ENCODE measurements around the gene LRRC18. TPM values are rescaled to one million over a fixed set of nuclear protein-coding genes. Genes with fewer than 3 reads are reported as not detected.

The LRRC18 gene
- total RNA-seq, 2 donors from 2014 or later: not detected

DNA sequence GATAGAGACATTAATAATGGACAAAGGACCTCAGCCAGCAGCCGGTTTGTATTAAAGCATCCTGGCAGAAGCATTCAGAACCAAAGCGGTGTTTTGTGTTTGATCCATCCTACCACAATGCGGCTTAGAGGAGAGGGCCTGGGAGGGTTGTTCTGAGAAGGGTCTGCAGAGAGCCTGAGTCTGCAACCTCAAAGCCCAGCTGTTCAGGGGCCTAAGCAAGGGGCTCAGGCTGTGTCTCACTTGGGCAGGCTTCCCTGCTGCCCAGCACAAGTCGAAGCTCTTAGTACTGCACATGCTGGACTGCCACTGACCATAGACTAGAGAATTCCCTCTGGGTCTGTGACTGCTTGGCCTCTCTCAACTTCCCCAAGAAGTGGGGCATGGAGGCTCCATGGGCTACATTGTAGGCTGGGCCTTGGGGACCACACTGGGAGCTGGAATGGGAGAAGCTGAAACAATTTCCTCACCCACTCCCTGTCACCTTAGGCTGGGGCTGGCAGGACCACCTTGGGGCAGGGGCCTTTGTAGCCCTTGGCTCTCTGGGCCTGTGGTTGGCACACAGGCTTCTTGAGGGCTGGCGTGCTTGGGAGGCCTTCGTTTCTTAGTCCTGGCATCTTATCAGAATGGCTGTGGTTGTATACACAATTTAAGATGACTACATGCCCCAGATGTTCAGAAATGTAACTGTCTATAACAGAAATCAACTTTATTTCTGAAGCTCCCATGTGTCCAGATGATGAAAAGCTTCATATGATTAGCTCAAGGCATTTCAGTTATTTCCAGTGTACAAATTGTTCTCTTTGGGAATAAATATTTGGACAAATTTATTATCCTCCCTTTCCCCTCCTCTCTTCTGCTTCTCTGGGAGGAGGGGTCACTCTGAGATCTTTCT, 44.5 kb downstream of the LRRC18 start:
- DNase-seq (ENCODE audit: low spot score): no peak
- intact Hi-C loops (cut with DNase I): loop anchor here in 1 of 2 donors (10.0 kb wide), 1 partner anchor 360 kb away; no protein-coding TSS in a partner anchor

- intact Hi-C loops (cut with DNase I): loop anchor here in 1 of 2 donors (10.0 kb wide), 1 partner anchor 364 kb away; no protein-coding TSS in a partner anchor
- DNase-seq (ENCODE audit: low spot score): no peak
These were observed 48.5 kb downstream of the LRRC18 start for GRCh38 chr10:48890888-48891850.

DNA sequence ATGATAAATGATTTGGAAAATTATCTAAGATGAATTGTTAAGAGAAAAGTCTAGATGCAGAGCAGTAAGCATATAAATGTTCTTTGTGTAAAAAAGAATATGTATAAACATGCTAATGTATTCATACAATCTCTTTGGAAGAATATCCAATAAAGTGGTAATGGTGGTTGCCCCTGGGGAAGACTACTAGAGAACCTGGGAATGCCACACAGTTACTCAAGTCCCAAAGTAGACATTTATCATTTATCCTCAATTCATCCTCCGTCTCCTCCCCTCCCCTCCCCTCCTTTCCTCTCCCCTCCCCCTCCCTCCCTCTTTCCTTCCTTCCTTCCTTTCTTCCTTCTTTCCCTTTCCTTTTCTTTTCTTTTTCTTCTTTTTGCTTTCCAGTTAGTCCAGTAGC, 51.7 kb downstream of the LRRC18 start:
- intact Hi-C loops (cut with DNase I): no loop called here

GRCh38 chr10:48885376-48885775, 54.3 kb downstream of the LRRC18 start:
- intact Hi-C loops (cut with DNase I): no loop called here
- no peak for DNase-seq (ENCODE audit: low spot score)

More for the DNA sequence above, 51.7 kb downstream of the LRRC18 start:
- no peak for DNase-seq (ENCODE audit: low spot score)

GRCh38 chr10:48884179-48885045, 55.2 kb downstream of the LRRC18 start:
- DNase-seq (ENCODE audit: low spot score): no peak
- intact Hi-C loops (cut with DNase I): no loop called here

DNA sequence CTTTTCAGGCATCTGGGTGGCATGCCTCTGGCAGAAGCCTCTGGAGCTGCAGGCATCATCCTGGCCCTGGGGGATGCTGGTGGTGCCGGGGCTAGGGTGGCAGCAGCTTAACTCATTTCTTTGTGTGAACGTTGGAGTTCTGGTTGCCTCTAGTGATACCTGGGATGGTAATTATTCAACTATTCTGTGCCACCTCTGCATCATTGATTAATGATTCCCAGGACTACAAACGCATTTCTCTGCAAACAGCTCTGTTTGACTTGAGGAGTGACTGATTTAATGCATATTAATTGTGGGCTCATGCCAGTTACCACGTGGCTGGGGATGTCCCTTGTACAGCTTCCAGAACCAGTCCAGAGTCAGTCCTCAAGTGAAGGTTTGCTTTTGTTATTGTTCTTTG, 55.9 kb downstream of the LRRC18 start:
- DNase-seq (ENCODE audit: low spot score): no peak
- intact Hi-C loops (cut with DNase I): no loop called here

GRCh38 chr10:48882881-48883280, 56.8 kb downstream of the LRRC18 start:
- intact Hi-C loops (cut with DNase I): no loop called here
- DNase-seq (ENCODE audit: low spot score): no peak

- intact Hi-C loops (cut with DNase I): no loop called here
- DNase-seq (ENCODE audit: low spot score): no peak
These were observed 57.7 kb downstream of the LRRC18 start for GRCh38 chr10:48881937-48882336.

DNA sequence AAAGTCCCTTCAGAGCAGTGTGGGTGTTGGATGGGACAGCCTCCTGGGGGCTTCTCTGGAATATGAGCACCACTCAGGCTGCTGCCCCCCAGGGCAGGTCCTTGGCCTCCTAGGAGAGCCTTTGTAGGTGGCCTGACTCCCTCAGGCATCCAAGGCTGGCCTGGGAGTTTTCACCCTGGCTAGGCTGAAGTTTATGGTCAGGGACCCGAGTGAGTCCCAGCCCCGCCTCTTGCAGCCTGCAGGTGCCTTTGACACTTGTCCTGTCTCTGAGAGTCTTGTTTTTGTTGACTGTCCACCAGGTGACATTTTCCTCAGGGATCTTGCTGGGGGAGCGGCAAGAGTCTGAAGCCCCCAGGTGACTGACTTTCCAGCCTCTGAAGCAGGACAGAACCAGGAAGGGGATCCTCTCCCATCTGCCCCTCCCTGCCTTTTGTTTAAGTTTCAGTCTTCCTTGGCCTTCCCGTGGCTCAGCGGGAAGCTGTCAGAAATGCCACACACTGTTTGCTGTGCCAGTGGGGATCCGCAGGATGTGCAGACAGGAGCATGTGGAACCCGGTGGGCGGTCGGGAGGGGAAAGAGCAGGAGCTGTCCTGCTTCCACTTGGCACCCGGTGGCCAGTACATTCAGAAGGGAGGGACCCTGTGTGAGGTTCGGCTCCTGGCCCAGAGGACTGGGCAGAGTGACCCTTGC, 59.5 kb downstream of the LRRC18 start:
- DNase-seq (ENCODE audit: low spot score): no peak
- intact Hi-C loops (cut with DNase I): no loop called here

DNA sequence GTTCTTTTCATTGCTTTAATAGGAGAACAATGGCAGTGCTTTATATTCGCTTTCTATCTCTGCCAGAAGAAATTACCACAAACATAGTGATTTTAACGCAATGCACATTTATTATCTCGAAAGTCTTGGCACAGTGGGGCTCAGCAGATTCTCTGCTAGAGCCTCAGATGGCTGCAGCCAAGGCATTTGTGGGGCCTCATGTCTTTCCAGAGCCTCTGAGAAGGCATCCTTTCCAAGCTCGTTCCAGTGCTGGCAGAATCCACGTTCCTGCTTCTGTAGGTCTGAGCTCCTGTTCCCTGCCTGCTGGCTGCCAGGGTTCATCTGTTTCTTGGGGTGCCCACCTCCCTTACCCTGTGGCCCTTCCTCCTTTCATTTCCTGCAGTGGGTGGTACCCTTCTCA, 60.2 kb downstream of the LRRC18 start:
- intact Hi-C loops (cut with DNase I): no loop called here
- no peak for DNase-seq (ENCODE audit: low spot score)

- no peak for DNase-seq (ENCODE audit: low spot score)
- intact Hi-C loops (cut with DNase I): no loop called here
These were observed 61.5 kb downstream of the LRRC18 start for GRCh38 chr10:48878091-48878490.

DNA sequence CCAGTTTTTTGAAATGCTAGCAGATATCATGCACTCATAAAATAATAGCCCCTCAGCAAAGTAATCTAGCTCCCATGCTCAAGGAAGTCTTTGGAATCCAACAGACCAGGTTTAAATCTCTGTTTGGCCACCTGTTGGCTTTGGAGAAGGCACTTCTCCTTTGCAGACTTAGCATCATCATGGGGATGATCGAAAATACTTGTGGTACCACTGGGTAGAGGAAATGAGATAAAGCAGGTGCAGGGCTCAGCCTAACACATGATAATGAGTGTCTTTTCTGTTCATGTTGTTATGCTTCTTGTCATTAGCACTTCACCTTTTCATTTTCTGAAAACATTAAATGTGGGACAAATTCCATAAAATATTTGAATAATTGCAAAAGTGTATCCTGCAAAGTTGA, 67.4 kb downstream of the LRRC18 start:
- intact Hi-C loops (cut with DNase I): no loop called here
- DNase-seq (ENCODE audit: low spot score): no peak

Small RNA genes within 50 kb of the gene (microRNA-seq; reads per million reads assigned to microRNA genes)
- gene MIR4294 (ENCODE audit: borderline microRNAs expressed in 2 of 2): 0 reads per million in 2 donors

Other genes with a start within 250 kb of the LRRC18 start
- 10 to 100 TPM; 14.9 to 20.2 TPM for gene VSTM4, start 175.7 kb upstream of the LRRC18 start, total RNA-seq
- not detected for gene FAM170B, start 194.2 kb upstream of the LRRC18 start, total RNA-seq
- 10 to 100 TPM; 17.0 to 26.1 TPM for gene TMEM273, start 248.6 kb upstream of the LRRC18 start, total RNA-seq

All from posterior vena cava (tissue), 2 donors.